GM12873 (cell line): ENCODE results near the gene MYO15B.

Experiments
- CTCF ChIP-seq: IDR thresholded peaks from 2 replicates; pipeline ENCODE4 v1.5.1; 2012; ENCODE audit warnings: low read depth, mild to moderate bottlenecking, moderate library complexity, low read length, control low read depth; ENCODE audit not compliant: insufficient read depth; ENCODE audit errors: missing control alignments

Gene MYO15B

GRCh38 chr17:75641343-75641742 lies 53.7 kb downstream of the MYO15B start:
- no peak for TF ChIP-seq CTCF

- TF ChIP-seq CTCF, result no peak
These were observed 54.7 kb downstream of the MYO15B start for GRCh38 chr17:75642182-75642783.

GRCh38 chr17:75642784-75643642 lies 55.4 kb downstream of the MYO15B start:
- TF ChIP-seq CTCF, result no peak

GRCh38 chr17:75643643-75644017 lies 56.0 kb downstream of the MYO15B start:
- no peak for TF ChIP-seq CTCF

- no peak for TF ChIP-seq CTCF
These were observed 57.9 kb downstream of the MYO15B start for GRCh38 chr17:75645501-75645888.

GRCh38 chr17:75645889-75646637 lies 58.5 kb downstream of the MYO15B start:
- TF ChIP-seq CTCF, result no peak

GRCh38 chr17:75646638-75646992 lies 59.0 kb downstream of the MYO15B start:
- TF ChIP-seq CTCF, result no peak
